ENCODE measurements around the gene ATP5MC3. TPM values are rescaled to one million over a fixed set of nuclear protein-coding genes. Genes with fewer than 3 reads are reported as not detected.
A peak's percentile ranks its signal among the peaks of the same experiment; 100 is the strongest.

ATP5MC3 gene
- total and polyA plus RNA-seq, 2 of the 13 experiments (the other 11 are each of a cell fraction or from before 2014, with no cell fraction given) = 676 to 1,007 TPM

GRCh38 chr2:175167076-175167791, 14.3 kb downstream of the ATP5MC3 start (continued):
- TF ChIP-seq RELA (CRISPR knock-in tag; IDR thresholded peaks at IDR 0.05) = no peak
- TF ChIP-seq ZNF564 (CRISPR knock-in tag; IDR thresholded peaks at IDR 0.05) = no peak
- no peak for TF ChIP-seq DMTF1 (CRISPR knock-in tag; IDR thresholded peaks at IDR 0.05)
- no peak for TF ChIP-seq ZBTB43 (CRISPR knock-in tag; conservative IDR thresholded peaks at IDR 0.05)
- TF ChIP-seq HOXA5 (CRISPR knock-in tag; IDR thresholded peaks at IDR 0.05) = 0 out of 2 replicates have a peak, but pooled peaks have one; percentile 7
- TF ChIP-seq PHB2 (IDR thresholded peaks at IDR 0.05; ENCODE audit: partially characterized antibody) = no peak
- TF ChIP-seq CREBL2 (CRISPR knock-in tag; IDR thresholded peaks at IDR 0.05; ENCODE audit: borderline replicate concordance) = no peak
- TF ChIP-seq HNRNPL (IDR thresholded peaks at IDR 0.05; ENCODE audit: low read depth, low read length) = 0 out of 2 replicates have a peak, but pooled peaks have one; percentile 64
- TF ChIP-seq ZNF468 (CRISPR knock-in tag; IDR thresholded peaks at IDR 0.05) = 0 out of 2 replicates have a peak, but pooled peaks have one; percentile 6
- no peak for TF ChIP-seq SKIL (CRISPR knock-in tag; IDR thresholded peaks at IDR 0.05; ENCODE audit: borderline replicate concordance)
- TF ChIP-seq ZNF430 (CRISPR knock-in tag; IDR thresholded peaks at IDR 0.05) = peak; percentile 69; the same call in 1 of the 2 replicates
- no peak for TF ChIP-seq TEAD2 (CRISPR knock-in tag; IDR thresholded peaks at IDR 0.05)
- no peak for TF ChIP-seq PLRG1 (conservative IDR thresholded peaks at IDR 0.05)
- no peak for TF ChIP-seq SP140L (CRISPR knock-in tag; IDR thresholded peaks at IDR 0.05; ENCODE audit: borderline replicate concordance)
- TF ChIP-seq NFYB (CRISPR knock-in tag; IDR thresholded peaks at IDR 0.05) = no peak
- TF ChIP-seq PRDM15 (CRISPR knock-in tag; IDR thresholded peaks at IDR 0.05) = peak; percentile 70
- TF ChIP-seq ARID3A (IDR thresholded peaks at IDR 0.05; ENCODE audit: low read depth, low read length) = no peak
- TF ChIP-seq ZNF460 (CRISPR knock-in tag; IDR thresholded peaks at IDR 0.05; ENCODE audit: borderline replicate concordance) = no peak
